ENCODE measurements around the gene TECTB. TPM values are rescaled to one million over a fixed set of nuclear protein-coding genes. Genes with fewer than 3 reads are reported as not detected.

The TECTB gene
- total and polyA plus RNA-seq, 7 donors: not detected

DNA sequence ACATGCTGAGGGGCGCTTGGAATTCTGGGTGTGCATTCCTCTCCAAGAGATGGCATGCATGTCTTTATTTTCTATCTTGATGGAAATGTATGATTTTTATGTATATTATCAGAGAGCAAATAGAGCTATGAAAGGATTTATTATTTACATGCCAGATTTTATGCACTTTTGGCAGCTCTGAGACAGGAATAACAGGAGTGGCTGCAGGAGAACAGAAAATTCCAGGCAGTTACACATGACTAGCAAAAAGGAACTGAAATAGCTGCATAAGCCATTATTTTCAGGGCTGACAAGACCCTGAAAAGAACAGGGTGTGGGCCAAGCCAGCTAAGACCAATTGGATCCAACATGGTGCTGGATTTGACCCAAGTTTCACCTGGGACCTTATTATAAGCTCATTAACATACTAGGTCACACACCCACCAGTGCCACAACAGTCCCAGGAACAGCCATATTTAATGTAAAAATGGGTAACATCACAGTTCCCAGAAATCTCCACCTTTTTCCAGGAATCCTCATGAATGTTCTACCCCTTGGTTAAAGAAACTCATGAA is 47.5 kb downstream of the TECTB start:
- intact Hi-C loops (cut with DNase I): no loop called here
- 70 to 79% (median 78%) methylated on average over 1 of the region's 1 CpG for WGBS, 3 donors
- no peak for DNase-seq

GRCh38 chr10:112332022-112332421 is 48.8 kb downstream of the TECTB start:
- intact Hi-C loops (cut with DNase I): no loop called here
- ATAC-seq (no peak), DNase-seq (no peak)

More for the DNA sequence above, 47.5 kb downstream of the TECTB start:
- no peak for ATAC-seq
- no peak overlapping the region for H3K4me3 ChIP-seq
- H3K36me3 ChIP-seq (ENCODE audit: insufficient read depth in 1 of 2, low read depth in 1 of 2): no peaks in the 10 kb centered on the region
- H3K9me3 ChIP-seq: no peaks in the 10 kb centered on the region
- no peaks in the 10 kb centered on the region for H3K4me1 ChIP-seq
- no peak for TF ChIP-seq CTCF (IDR thresholded peaks at IDR 0.05)
- H3K27ac ChIP-seq: no peak overlapping the region
- no peaks in the 10 kb centered on the region for H3K27me3 ChIP-seq (ENCODE audit: insufficient read depth in 3 of 3, low read length in 2 of 3)

DNA sequence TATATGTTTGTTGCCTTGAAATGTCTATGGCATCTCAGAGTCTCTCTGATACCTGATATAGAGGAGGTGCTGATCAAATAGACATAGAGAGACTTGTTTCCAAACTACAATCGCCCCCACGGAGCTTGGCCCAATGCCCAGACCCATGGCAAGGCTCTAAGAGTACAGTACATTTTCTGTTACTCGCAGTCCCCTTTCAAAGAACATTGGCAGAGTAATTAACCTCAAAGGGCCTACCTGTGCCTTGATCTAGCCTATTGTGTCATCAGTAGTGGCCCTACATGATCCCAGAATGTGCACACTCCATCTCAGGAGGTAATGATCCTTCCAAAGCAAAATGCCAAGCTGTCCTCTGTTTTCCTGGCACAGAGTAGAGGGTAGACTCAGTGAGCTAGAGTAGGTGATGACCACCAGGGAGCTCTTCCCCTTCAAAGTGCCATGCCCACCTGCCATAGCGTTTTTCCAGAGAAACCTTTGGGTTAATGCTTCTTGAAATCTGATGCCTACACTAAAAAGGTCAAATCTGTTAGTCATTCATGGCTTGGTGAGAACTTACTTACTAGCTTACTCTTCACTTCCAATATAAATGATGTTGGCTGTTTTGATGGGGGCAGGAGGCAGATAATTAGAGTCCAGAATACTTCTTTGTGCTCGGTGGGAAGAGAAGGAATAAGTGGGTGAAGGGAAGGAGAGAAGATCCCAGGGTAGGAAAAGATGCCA is 49.5 kb downstream of the TECTB start:
- no peak for ATAC-seq
- intact Hi-C loops (cut with DNase I): no loop called here
- no peak for DNase-seq
- H3K4me1 ChIP-seq: no peaks in the 10 kb centered on the region
- no peaks in the 10 kb centered on the region for H3K9me3 ChIP-seq
- TF ChIP-seq CTCF (IDR thresholded peaks at IDR 0.05): no peak
- no peaks in the 10 kb centered on the region for H3K36me3 ChIP-seq (ENCODE audit: insufficient read depth in 1 of 2, low read depth in 1 of 2)
- H3K4me3 ChIP-seq: no peak overlapping the region
- no peak overlapping the region for H3K27ac ChIP-seq
- WGBS, 3 donors: 51 to 59% (median 57%) methylated on average over 5 of the region's 5 CpGs
- H3K27me3 ChIP-seq (ENCODE audit: insufficient read depth in 3 of 3, low read length in 2 of 3): no peaks in the 10 kb centered on the region

More at GRCh38 chr10:112332022-112332421, 48.8 kb downstream of the TECTB start:
- no peak for TF ChIP-seq CTCF (IDR thresholded peaks at IDR 0.05)
- H3K27me3 ChIP-seq (ENCODE audit: insufficient read depth in 3 of 3, low read length in 2 of 3): no peaks in the 10 kb centered on the region
- 74 to 95% (median 93%) methylated on average over 3 of the region's 3 CpGs for WGBS, 3 donors
- H3K36me3 ChIP-seq (ENCODE audit: insufficient read depth in 1 of 2, low read depth in 1 of 2): no peaks in the 10 kb centered on the region
- no peaks in the 10 kb centered on the region for H3K9me3 ChIP-seq
- H3K27ac ChIP-seq: no peak overlapping the region
- H3K4me1 ChIP-seq: no peaks in the 10 kb centered on the region
- H3K4me3 ChIP-seq: no peak overlapping the region

DNA sequence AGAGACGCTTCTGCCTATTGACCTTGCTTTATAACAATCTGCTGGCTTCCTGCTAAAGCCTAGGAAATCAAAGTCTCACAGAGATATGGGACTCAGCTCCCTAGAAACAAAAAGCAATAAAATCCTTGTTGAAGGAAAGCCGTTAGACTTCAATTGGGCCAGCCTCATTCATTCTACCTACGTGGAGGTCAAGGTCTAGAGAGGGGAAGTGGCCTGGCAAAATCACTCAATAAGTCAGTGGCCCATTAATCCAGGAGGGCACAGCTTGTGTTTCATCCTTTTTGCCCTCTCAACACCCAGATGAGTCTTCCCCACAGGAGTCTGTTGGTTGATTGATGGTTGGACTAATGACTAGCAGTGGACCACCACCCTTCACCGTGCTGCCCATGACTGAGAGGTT is 50.3 kb downstream of the TECTB start:
- ATAC-seq (no peak), DNase-seq (no peak)
- Histone ChIP-seq H3K36me3 (ENCODE audit: insufficient read depth in 1 of 2, low read depth in 1 of 2) (no peaks in the 10 kb centered on the region), H3K4me3 (no peak overlapping the region), H3K27ac (no peak overlapping the region), H3K9me3 (no peaks in the 10 kb centered on the region), H3K4me1 (no peaks in the 10 kb centered on the region), H3K27me3 (ENCODE audit: insufficient read depth in 3 of 3, low read length in 2 of 3) (no peaks in the 10 kb centered on the region)
- no peak for TF ChIP-seq CTCF (IDR thresholded peaks at IDR 0.05)
- WGBS, 3 donors: 56 to 67% (median 66%) methylated on average over 4 of the region's 4 CpGs
- intact Hi-C loops (cut with DNase I): no loop called here

Data from psoas muscle (tissue), 8 donors.